ENCODE data around the gene CPNE2.

CPNE2 gene

GRCh38 chr16:57196286-57196685, 103.9 kb downstream of the CPNE2 start:
- Histone ChIP-seq H3K79me2 (ENCODE audit: control insufficient read depth, insufficient read depth, low read length) (peaks cover 4% of the 10 kb centered on the region), H3K4ac (ENCODE audit: low read depth, low read length) (no peak overlapping the region), H3K18ac (ENCODE audit: low read length) (no peak overlapping the region), H4K8ac (ENCODE audit: low read depth, low read length) (no peak overlapping the region), H3K4me3 (ENCODE audit: low read length) (no peak overlapping the region), H3K4me1 (ENCODE audit: control insufficient read depth, low read depth, low read length) (no peaks in the 10 kb centered on the region), H2BK15ac (replicated peaks; ENCODE audit: low read depth) (no peak overlapping the region), H3K56ac (ENCODE audit: low read length) (no peak overlapping the region), H3K79me1 (ENCODE audit: low read length) (peaks cover 7% of the 10 kb centered on the region), H3K4me2 (ENCODE audit: low read length) (no peak overlapping the region), H2AK5ac (ENCODE audit: low read length) (no peak overlapping the region), H3K27me3 (ENCODE audit: insufficient read depth, low read length, poor library complexity) (no peaks in the 10 kb centered on the region), H4K5ac (ENCODE audit: low read length) (no peak overlapping the region), H2BK120ac (ENCODE audit: low read depth, low read length) (no peak overlapping the region), H3K27ac (ENCODE audit: low read depth, low read length) (no peak overlapping the region), H3K9ac (ENCODE audit: low read length) (no peak overlapping the region), H3K23ac (ENCODE audit: low read length) (no peak overlapping the region), H2BK5ac (ENCODE audit: low read length) (no peak overlapping the region), H3K36me3 (ENCODE audit: control insufficient read depth, insufficient read depth, low read length) (no peaks in the 10 kb centered on the region)
- WGBS (ENCODE audit: extremely low coverage, insufficient coverage, low lambda C conversion rate) = no CpG with 5 or more reads among the region's 4 CpGs
- no peak for DNase-seq

GRCh38 chr16:57196753-57197152, 104.4 kb downstream of the CPNE2 start:
- Histone ChIP-seq H2AK5ac (ENCODE audit: low read length) (no peak overlapping the region), H3K23ac (ENCODE audit: low read length) (no peak overlapping the region), H3K4me2 (ENCODE audit: low read length) (no peak overlapping the region), H3K4me1 (ENCODE audit: control insufficient read depth, low read depth, low read length) (no peaks in the 10 kb centered on the region), H2BK5ac (ENCODE audit: low read length) (no peak overlapping the region), H2BK15ac (replicated peaks; ENCODE audit: low read depth) (no peak overlapping the region), H3K27ac (ENCODE audit: low read depth, low read length) (no peak overlapping the region), H3K9ac (ENCODE audit: low read length) (no peak overlapping the region), H2BK120ac (ENCODE audit: low read depth, low read length) (no peak overlapping the region), H4K8ac (ENCODE audit: low read depth, low read length) (no peak overlapping the region), H3K36me3 (ENCODE audit: control insufficient read depth, insufficient read depth, low read length) (no peaks in the 10 kb centered on the region), H4K5ac (ENCODE audit: low read length) (no peak overlapping the region), H3K79me1 (ENCODE audit: low read length) (peaks cover 6% of the 10 kb centered on the region), H3K4ac (ENCODE audit: low read depth, low read length) (no peak overlapping the region), H3K18ac (ENCODE audit: low read length) (no peak overlapping the region), H3K4me3 (ENCODE audit: low read length) (no peak overlapping the region), H3K56ac (ENCODE audit: low read length) (no peak overlapping the region), H3K79me2 (ENCODE audit: control insufficient read depth, insufficient read depth, low read length) (peaks cover 3% of the 10 kb centered on the region), H3K27me3 (ENCODE audit: insufficient read depth, low read length, poor library complexity) (no peaks in the 10 kb centered on the region)
- no peak for DNase-seq
- no CpG with 5 or more reads among the region's 3 CpGs for WGBS (ENCODE audit: extremely low coverage, insufficient coverage, low lambda C conversion rate)

Measured in mesendoderm (in vitro differentiated cells).